Colonic mucosa (tissue), 4 donors: ENCODE measurements around the gene ALOX15B. TPM values are rescaled to one million over a fixed set of nuclear protein-coding genes. Genes with fewer than 3 reads are reported as not detected.

Source experiments
- DNase-seq: peaks from one replicate; pipeline ENCODE4 v3.0.0-alpha.2; 2020
- H3K27ac ChIP-seq: fragments of 200-600 bp; one replicate; pipeline ENCODE4 v1.8.0; 2021
- H3K27me3 ChIP-seq: fragments of 200-600 bp; one replicate; pipeline ENCODE4 v1.8.0; 2021
- H3K36me3 ChIP-seq: fragments of 200-600 bp; one replicate; pipeline ENCODE4 v1.8.0; 2021
- H3K4me1 ChIP-seq: fragments of 200-600 bp; one replicate; pipeline ENCODE4 v1.8.0; 2021; ENCODE audit warnings: mild to moderate bottlenecking
- H3K4me3 ChIP-seq: fragments of 200-600 bp; one replicate; pipeline ENCODE4 v1.8.0; 2021
- H3K9ac ChIP-seq, 2 donors: one replicate each; pipeline ENCODE4 v1.7.0; 2013; ENCODE audit warnings: control low read depth in 2 of 2, low read depth in 2 of 2, low read length in 2 of 2
- H3K9me3 ChIP-seq: fragments of 200-600 bp; one replicate; pipeline ENCODE4 v1.8.0; 2021
- CTCF ChIP-seq: fragments of 200-600 bp; IDR thresholded peaks from one replicate; pipeline ENCODE4 v1.8.0; 2022; ENCODE audit warnings: antibody characterized with exemption, mild to moderate bottlenecking
- intact Hi-C: fragments of 100-400 bp; cut with DNase I; formaldehyde crosslinking; loops from one replicate; pipeline ENCODE4 v1.14.1; 2022
- microRNA-seq: library from miRNA; unstranded; fragments of <30 nt; microRNA quantifications from one replicate; pipeline ENCODE4, GENCODE V29; 2019
- total RNA-seq, 2 donors: library from RNA; stranded (reverse); fragmentation: NEBNext Ultra II Directional in 1 of 2; extraction: Animal tissue kit (Norgen Biotek cat#: 25700) in 1 of 2; gene quantifications; one replicate each; pipeline ENCODE4 v1.2.1, GENCODE V29; 2021
- donor health status: healthy.
- donor health status: DM: no; HTN: no; CAD: no.
- donor health status: DM: no; HTN: no; CAD: no.

ALOX15B gene
- total RNA-seq, 2 donors from 2014 or later = 0.52 to 0.56 TPM

- H3K9me3 ChIP-seq = no peaks in the 10 kb centered on the region
- intact Hi-C loops = no loop called here
- H3K27ac ChIP-seq = no peak overlapping the region
- H3K36me3 ChIP-seq = no peaks in the 10 kb centered on the region
- H3K4me3 ChIP-seq = no peak overlapping the region
- H3K27me3 ChIP-seq = no peaks in the 10 kb centered on the region
- H3K4me1 ChIP-seq = no peaks in the 10 kb centered on the region
- TF ChIP-seq CTCF = no peak
- DNase-seq = no peak
- H3K9ac ChIP-seq = no peak overlapping the region
Measured at GRCh38 chr17:8095361-8095760, 56.5 kb downstream of the ALOX15B start.

GRCh38 chr17:8096541-8096940, 57.7 kb downstream of the ALOX15B start:
- H3K27me3 ChIP-seq = no peaks in the 10 kb centered on the region
- H3K4me1 ChIP-seq = no peaks in the 10 kb centered on the region
- no peak overlapping the region for H3K4me3 ChIP-seq
- DNase-seq = no peak
- no peak overlapping the region for H3K9ac ChIP-seq
- TF ChIP-seq CTCF = no peak
- no peaks in the 10 kb centered on the region for H3K36me3 ChIP-seq
- no peak overlapping the region for H3K27ac ChIP-seq
- intact Hi-C loops = no loop called here
- no peaks in the 10 kb centered on the region for H3K9me3 ChIP-seq

Small RNAs within 50 kb of the gene (microRNA-seq; reads per million reads assigned to microRNA genes)
- not detected for gene MIR4314

Other genes with a start within 250 kb of the ALOX15B start
- gene KDM6B, start 204.8 kb upstream of the ALOX15B start, total RNA-seq = 10 to 100 TPM; 32.7 to 42.6 TPM
- 1 to 10 TPM; 2.5 to 2.7 TPM for gene TMEM88, start 184.0 kb upstream of the ALOX15B start, total RNA-seq
- gene NAA38, start 181.5 kb upstream of the ALOX15B start, total RNA-seq = 100 to 1,000 TPM in 1 of 2 donors, 10 to 100 TPM in 1; 59.5 to 133 TPM
- 10 to 100 TPM in 1 of 2 donors, 1 to 10 TPM in 1; 9.4 to 18.2 TPM for gene CYB5D1, start 181.1 kb upstream of the ALOX15B start, total RNA-seq
- gene CHD3, start 150.3 kb upstream of the ALOX15B start, total RNA-seq = 100 to 1,000 TPM in 1 of 2 donors, 10 to 100 TPM in 1; 56.3 to 108 TPM
- 1 to 10 TPM; 2.8 to 3.0 TPM for gene RNF227, start 122.8 kb upstream of the ALOX15B start, total RNA-seq
- gene KCNAB3, start 109.2 kb upstream of the ALOX15B start, total RNA-seq = 1 to 10 TPM; 1.1 to 2.6 TPM
- gene TRAPPC1, start 107.1 kb upstream of the ALOX15B start, total RNA-seq = 100 to 1,000 TPM; 116 to 129 TPM
- gene CNTROB, start 106.9 kb upstream of the ALOX15B start, total RNA-seq = 10 to 100 TPM; 23.9 to 40.6 TPM
- under 1 TPM; 0.21 to 0.37 TPM for gene GUCY2D, start 36.4 kb upstream of the ALOX15B start, total RNA-seq
- under 1 TPM; 0.48 to 0.69 TPM for gene ALOX12B, start 48.7 kb downstream of the ALOX15B start, total RNA-seq
- gene ALOXE3, start 79.5 kb downstream of the ALOX15B start, total RNA-seq = not detected
- not detected for gene HES7, start 85.0 kb downstream of the ALOX15B start, total RNA-seq
- 10 to 100 TPM; 19.7 to 43.6 TPM for gene PER1, start 113.3 kb downstream of the ALOX15B start, total RNA-seq
- 10 to 100 TPM; 34.0 to 38.8 TPM for gene VAMP2, start 123.9 kb downstream of the ALOX15B start, total RNA-seq
- 10 to 100 TPM; 13.2 to 17.0 TPM for gene TMEM107, start 137.3 kb downstream of the ALOX15B start, total RNA-seq
- 10 to 100 TPM; 11.7 to 12.4 TPM for gene BORCS6, start 151.1 kb downstream of the ALOX15B start, total RNA-seq
- 10 to 100 TPM; 18.6 to 86.4 TPM for gene AURKB, start 171.5 kb downstream of the ALOX15B start, total RNA-seq
- 10 to 100 TPM; 30.5 to 42.3 TPM for gene CTC1, start 209.0 kb downstream of the ALOX15B start, total RNA-seq
- 10 to 100 TPM; 13.6 to 61.7 TPM for gene PFAS, start 210.2 kb downstream of the ALOX15B start, total RNA-seq
- 10 to 100 TPM; 16.8 to 26.5 TPM for gene RANGRF, start 249.6 kb downstream of the ALOX15B start, total RNA-seq